ENCODE data around the gene RNF217. TPM values are rescaled to one million over a fixed set of nuclear protein-coding genes. Genes with fewer than 3 reads are reported as not detected.

RNF217 gene
- total RNA-seq, 1 experiment from 2014 or later, result 37.7 TPM

- in situ Hi-C loops (cut with HindIII; ENCODE audit: low pct_unique_long_range_greater_than_20kb, low sequenced_read_pairs), result no loop called here
- no TSS peak for BruUV-seq (replicated peaks)
- CTCF ChIA-PET, result no interaction called here
Measured at GRCh38 chr6:125100074-125100652, 137.9 kb downstream of the RNF217 start.

DNA sequence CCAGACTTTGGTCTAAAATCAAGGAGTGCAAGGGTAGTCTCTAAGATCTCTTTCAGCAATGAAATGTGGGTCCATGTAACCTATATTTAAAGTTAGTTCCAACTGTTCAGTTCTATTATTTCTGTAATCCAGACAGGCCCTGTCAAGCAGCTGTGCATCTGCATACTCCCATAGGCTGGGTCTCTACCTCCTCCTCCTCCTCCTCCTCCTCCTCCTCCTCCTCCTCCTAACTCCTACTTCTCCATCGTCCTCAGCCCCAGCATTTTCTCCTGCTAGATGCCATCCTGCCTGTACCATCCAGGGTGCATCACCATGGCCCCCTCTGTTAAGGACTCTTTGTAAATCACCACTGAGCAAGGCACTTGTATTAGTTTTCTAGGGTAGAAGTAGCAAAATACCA, 138.9 kb downstream of the RNF217 start:
- ChIA-PET POLR2A (no interaction called here), CTCF (no interaction called here)
- Histone ChIP-seq H3K9me3 (ENCODE audit: control insufficient read depth, insufficient read depth, low read depth, low read length) (no peaks in the 10 kb centered on the region), H3K27me3 (ENCODE audit: control insufficient read depth, insufficient read depth, low read length) (no peaks in the 10 kb centered on the region; the same call in 1 of the 2 replicates), H3K4me1 (ENCODE audit: control insufficient read depth, insufficient read depth, low read length) (0 out of 2 replicates have a peak, but pooled peaks cover 6% of the 10 kb centered on the region), H3K27ac (ENCODE audit: low read length) (no peak overlapping the region), H3K36me3 (ENCODE audit: control insufficient read depth, insufficient read depth, low read length) (no peaks in the 10 kb centered on the region), H3K4me3 (ENCODE audit: low read depth in 2 of 2, low read length in 2 of 2) (no peak overlapping the region)
- ATAC-seq (no peak), DNase-seq (ENCODE audit: low read depth, low spot score) (no peak)
- in situ Hi-C loops (cut with HindIII; ENCODE audit: low pct_unique_long_range_greater_than_20kb, low sequenced_read_pairs), result no loop called here
- intact Hi-C loops (cut with micrococcal nuclease; ENCODE audit: unreplicated experiment), result no loop called here
- no TSS peak for BruUV-seq (replicated peaks)
- TF ChIP-seq POLR2AphosphoS5 (IDR thresholded peaks at IDR 0.05; ENCODE audit: low read depth, low read length), result no peak
- TF ChIP-seq, protein P1, sequence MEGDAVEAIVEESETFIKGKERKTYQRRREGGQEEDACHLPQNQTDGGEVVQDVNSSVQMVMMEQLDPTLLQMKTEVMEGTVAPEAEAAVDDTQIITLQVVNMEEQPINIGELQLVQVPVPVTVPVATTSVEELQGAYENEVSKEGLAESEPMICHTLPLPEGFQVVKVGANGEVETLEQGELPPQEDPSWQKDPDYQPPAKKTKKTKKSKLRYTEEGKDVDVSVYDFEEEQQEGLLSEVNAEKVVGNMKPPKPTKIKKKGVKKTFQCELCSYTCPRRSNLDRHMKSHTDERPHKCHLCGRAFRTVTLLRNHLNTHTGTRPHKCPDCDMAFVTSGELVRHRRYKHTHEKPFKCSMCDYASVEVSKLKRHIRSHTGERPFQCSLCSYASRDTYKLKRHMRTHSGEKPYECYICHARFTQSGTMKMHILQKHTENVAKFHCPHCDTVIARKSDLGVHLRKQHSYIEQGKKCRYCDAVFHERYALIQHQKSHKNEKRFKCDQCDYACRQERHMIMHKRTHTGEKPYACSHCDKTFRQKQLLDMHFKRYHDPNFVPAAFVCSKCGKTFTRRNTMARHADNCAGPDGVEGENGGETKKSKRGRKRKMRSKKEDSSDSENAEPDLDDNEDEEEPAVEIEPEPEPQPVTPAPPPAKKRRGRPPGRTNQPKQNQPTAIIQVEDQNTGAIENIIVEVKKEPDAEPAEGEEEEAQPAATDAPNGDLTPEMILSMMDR (IDR thresholded peaks at IDR 0.05), result no peak
- no peak for TF ChIP-seq SIN3A (IDR thresholded peaks at IDR 0.05; ENCODE audit: borderline replicate concordance, insufficient read depth, low read depth, low read length)
- TF ChIP-seq TCF7L2 (IDR thresholded peaks at IDR 0.05; ENCODE audit: low read depth, low read length), result no peak
- TF ChIP-seq, protein P2, sequence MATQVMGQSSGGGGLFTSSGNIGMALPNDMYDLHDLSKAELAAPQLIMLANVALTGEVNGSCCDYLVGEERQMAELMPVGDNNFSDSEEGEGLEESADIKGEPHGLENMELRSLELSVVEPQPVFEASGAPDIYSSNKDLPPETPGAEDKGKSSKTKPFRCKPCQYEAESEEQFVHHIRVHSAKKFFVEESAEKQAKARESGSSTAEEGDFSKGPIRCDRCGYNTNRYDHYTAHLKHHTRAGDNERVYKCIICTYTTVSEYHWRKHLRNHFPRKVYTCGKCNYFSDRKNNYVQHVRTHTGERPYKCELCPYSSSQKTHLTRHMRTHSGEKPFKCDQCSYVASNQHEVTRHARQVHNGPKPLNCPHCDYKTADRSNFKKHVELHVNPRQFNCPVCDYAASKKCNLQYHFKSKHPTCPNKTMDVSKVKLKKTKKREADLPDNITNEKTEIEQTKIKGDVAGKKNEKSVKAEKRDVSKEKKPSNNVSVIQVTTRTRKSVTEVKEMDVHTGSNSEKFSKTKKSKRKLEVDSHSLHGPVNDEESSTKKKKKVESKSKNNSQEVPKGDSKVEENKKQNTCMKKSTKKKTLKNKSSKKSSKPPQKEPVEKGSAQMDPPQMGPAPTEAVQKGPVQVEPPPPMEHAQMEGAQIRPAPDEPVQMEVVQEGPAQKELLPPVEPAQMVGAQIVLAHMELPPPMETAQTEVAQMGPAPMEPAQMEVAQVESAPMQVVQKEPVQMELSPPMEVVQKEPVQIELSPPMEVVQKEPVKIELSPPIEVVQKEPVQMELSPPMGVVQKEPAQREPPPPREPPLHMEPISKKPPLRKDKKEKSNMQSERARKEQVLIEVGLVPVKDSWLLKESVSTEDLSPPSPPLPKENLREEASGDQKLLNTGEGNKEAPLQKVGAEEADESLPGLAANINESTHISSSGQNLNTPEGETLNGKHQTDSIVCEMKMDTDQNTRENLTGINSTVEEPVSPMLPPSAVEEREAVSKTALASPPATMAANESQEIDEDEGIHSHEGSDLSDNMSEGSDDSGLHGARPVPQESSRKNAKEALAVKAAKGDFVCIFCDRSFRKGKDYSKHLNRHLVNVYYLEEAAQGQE (IDR thresholded peaks at IDR 0.05; ENCODE audit: insufficient read depth in 1 of 2, low read depth in 2 of 2, low read length in 1 of 2), result no peak

More at GRCh38 chr6:125100074-125100652, 137.9 kb downstream of the RNF217 start:
- ATAC-seq (no peak), DNase-seq (ENCODE audit: low read depth, low spot score) (no peak)
- intact Hi-C loops (cut with micrococcal nuclease; ENCODE audit: unreplicated experiment), result no loop called here
- no peaks in the 10 kb centered on the region for H3K9me3 ChIP-seq (ENCODE audit: control insufficient read depth, insufficient read depth, low read depth, low read length)
- no peaks in the 10 kb centered on the region; the same call in 1 of the 2 replicates for H3K27me3 ChIP-seq (ENCODE audit: control insufficient read depth, insufficient read depth, low read length)
- 0 out of 2 replicates have a peak, but pooled peaks cover 6% of the 10 kb centered on the region for H3K4me1 ChIP-seq (ENCODE audit: control insufficient read depth, insufficient read depth, low read length)
- H3K36me3 ChIP-seq (ENCODE audit: control insufficient read depth, insufficient read depth, low read length), result no peaks in the 10 kb centered on the region
- POLR2A ChIA-PET, result no interaction called here
- TF ChIP-seq POLR2AphosphoS5 (IDR thresholded peaks at IDR 0.05; ENCODE audit: low read depth, low read length) (no peak), SIN3A (IDR thresholded peaks at IDR 0.05; ENCODE audit: borderline replicate concordance, insufficient read depth, low read depth, low read length) (no peak), TCF7L2 (IDR thresholded peaks at IDR 0.05; ENCODE audit: low read depth, low read length) (no peak)
- TF ChIP-seq, protein P1 (IDR thresholded peaks at IDR 0.05), result no peak
- TF ChIP-seq, protein P2 (IDR thresholded peaks at IDR 0.05; ENCODE audit: insufficient read depth in 1 of 2, low read depth in 2 of 2, low read length in 1 of 2), result no peak
- no peak overlapping the region for H3K27ac ChIP-seq (ENCODE audit: low read length)
- peak overlapping the region; percentile 54 to 61 for H3K4me3 ChIP-seq (ENCODE audit: low read depth in 2 of 2, low read length in 2 of 2)
